GM21367 (cell line): Measurements from ENCODE around the gene CCDC9.
"Not testable (repeated sequence)": the region's sequence is repeated elsewhere in the genome, so short reads cannot be mapped to it uniquely, and the experiment has no call there.

Experiments
- ATAC-seq: cut with Tn5 transposase; IDR thresholded peaks from one replicate; pipeline ENCODE4 v1.9.1; 2021; ENCODE audit not compliant: unreplicated experiment

The CCDC9 gene

GRCh38 chr19:47258895-47259555 lies 2.7 kb downstream of the CCDC9 start:
- ATAC-seq = no peak

- no peak for ATAC-seq
These were observed 4.2 kb downstream of the CCDC9 start for GRCh38 chr19:47260476-47260875.

- ATAC-seq = not testable (repeated sequence)
These were observed 5.8 kb downstream of the CCDC9 start for GRCh38 chr19:47261946-47262793.

GRCh38 chr19:47264629-47265028 lies 8.3 kb downstream of the CCDC9 start:
- ATAC-seq = no peak

- ATAC-seq = no peak
These were observed 10.1 kb downstream of the CCDC9 start for GRCh38 chr19:47266401-47266941.

- no peak for ATAC-seq
These were observed 11.0 kb downstream of the CCDC9 start for GRCh38 chr19:47267350-47267759.

GRCh38 chr19:47268028-47268427 lies 11.7 kb downstream of the CCDC9 start:
- ATAC-seq = no peak

- no peak for ATAC-seq
These were observed 13.3 kb downstream of the CCDC9 start for GRCh38 chr19:47269596-47269995.

GRCh38 chr19:47270408-47270807 lies 14.1 kb downstream of the CCDC9 start:
- no peak for ATAC-seq

- no peak for ATAC-seq
These were observed 15.6 kb downstream of the CCDC9 start for GRCh38 chr19:47271949-47272348.

GRCh38 chr19:47272448-47273312 lies 16.4 kb downstream of the CCDC9 start:
- no peak for ATAC-seq

GRCh38 chr19:47273313-47274070 lies 17.2 kb downstream of the CCDC9 start:
- peak; percentile 43 for ATAC-seq

GRCh38 chr19:47274071-47274890 lies 18.0 kb downstream of the CCDC9 start, which contains the start of gene INAFM1:
Gene INAFM1 (plus strand): TSS chr19:47274885. CDS start chr19:47274920, 35 bp downstream.
- ATAC-seq = peak; percentile 37

- ATAC-seq = no peak
These were observed 18.8 kb downstream of the CCDC9 start for GRCh38 chr19:47274891-47275761.

GRCh38 chr19:47275791-47276461 lies 19.6 kb downstream of the CCDC9 start:
- no peak for ATAC-seq

GRCh38 chr19:47276513-47276912 lies 20.2 kb downstream of the CCDC9 start:
- ATAC-seq = not testable (repeated sequence)

- no peak for ATAC-seq
These were observed 24.0 kb downstream of the CCDC9 start for GRCh38 chr19:47280183-47280797.
